SK-N-SH treated with all-trans-retinoic acid at 6 μM for 48 hours (cell line): ENCODE measurements around the gene DYSF.

ENCODE experiments used
- ATAC-seq: fragments of 200-7000 bp; cut with Tn5 transposase; 3 replicates; pipeline ENCODE4 v1.9.1; 2020; ENCODE audit warnings: mild to moderate bottlenecking, moderate library complexity
- ARNTL ChIP-seq: fragments of 450-650 bp; formaldehyde crosslinking; IDR thresholded peaks from 2 replicates; pipeline ENCODE4 v1.5.0; 2020; ENCODE audit warnings: low read depth, mild to moderate bottlenecking, moderate library complexity, borderline replicate concordance
- BACH2 ChIP-seq: fragments of 250-450 bp; sonication (Bioruptor Pico); IDR thresholded peaks from 2 replicates; pipeline ENCODE4 v1.9.0; 2021; ENCODE audit warnings: mild to moderate bottlenecking, borderline replicate concordance
- CSDC2 ChIP-seq: fragments of 250-450 bp; sonication (Bioruptor Pico); IDR thresholded peaks from 2 replicates; pipeline ENCODE4 v1.5.0; 2020; ENCODE audit warnings: mild to moderate bottlenecking, moderate library complexity
- GLIS3 ChIP-seq: fragments of 250-450 bp; sonication (Bioruptor Pico); IDR thresholded peaks from 2 replicates; pipeline ENCODE4 v1.5.0; 2020; ENCODE audit warnings: mild to moderate bottlenecking, moderate library complexity
- ISL1 ChIP-seq: fragments of 250-450 bp; sonication (Bioruptor Pico); IDR thresholded peaks from 2 replicates; pipeline ENCODE4 v2.1.2; 2022; ENCODE audit warnings: mild to moderate bottlenecking, moderate library complexity
- OSR1 ChIP-seq: fragments of 250-450 bp; sonication (Bioruptor Pico); IDR thresholded peaks from 2 replicates; pipeline ENCODE4 v1.8.0; 2022; ENCODE audit warnings: moderate library complexity, mild to moderate bottlenecking, inconsistent platforms
- PPARA ChIP-seq: fragments of 250-450 bp; sonication (Bioruptor Pico); IDR thresholded peaks from 2 replicates; pipeline ENCODE4 v1.5.0; 2020; ENCODE audit warnings: mild to moderate bottlenecking, borderline replicate concordance
- RARB ChIP-seq: fragments of 250-450 bp; sonication (Bioruptor Pico); IDR thresholded peaks from 2 replicates; pipeline ENCODE4 v1.8.0; 2021; ENCODE audit warnings: mild to moderate bottlenecking, moderate library complexity
- SNAI2 ChIP-seq: fragments of 250-450 bp; sonication (Bioruptor Pico); IDR thresholded peaks from 2 replicates; pipeline ENCODE4 v1.5.0; 2020; ENCODE audit warnings: mild to moderate bottlenecking, moderate library complexity
- TOX ChIP-seq: fragments of 250-450 bp; sonication (Bioruptor Pico); IDR thresholded peaks from 2 replicates; pipeline ENCODE4 v1.8.0; 2021; ENCODE audit warnings: mild to moderate bottlenecking, moderate library complexity, borderline replicate concordance
- ZFP30 ChIP-seq: fragments of 450-650 bp; formaldehyde crosslinking; IDR thresholded peaks from 2 replicates; pipeline ENCODE4 v1.5.0; 2022; ENCODE audit warnings: mild to moderate bottlenecking, moderate library complexity
- ZNF70 ChIP-seq: fragments of 450-650 bp; formaldehyde crosslinking; IDR thresholded peaks from 2 replicates; pipeline ENCODE4 v1.5.0; 2020; ENCODE audit warnings: mild to moderate bottlenecking, moderate library complexity
- ZNF8 ChIP-seq: fragments of 450-650 bp; formaldehyde crosslinking; IDR thresholded peaks from 2 replicates; pipeline ENCODE4 v1.5.0; 2020; ENCODE audit warnings: mild to moderate bottlenecking, moderate library complexity
- TF ChIP-seq, protein P1 (sequence below): fragments of 250-450 bp; sonication (Bioruptor Pico); IDR thresholded peaks from 2 replicates; pipeline ENCODE4 v1.5.1; 2021; ENCODE audit warnings: mild to moderate bottlenecking, moderate library complexity
- TF ChIP-seq, protein P2 (sequence below): fragments of 250-450 bp; sonication (Bioruptor Pico); IDR thresholded peaks from 2 replicates; pipeline ENCODE4 v1.5.0; 2020; ENCODE audit warnings: mild to moderate bottlenecking, moderate library complexity
- TF ChIP-seq, protein P3 (sequence below): fragments of 250-450 bp; sonication (Bioruptor Pico); IDR thresholded peaks from 2 replicates; pipeline ENCODE4 v1.8.0; 2021; ENCODE audit warnings: low read depth, mild to moderate bottlenecking, moderate library complexity, borderline replicate concordance
- TF ChIP-seq, protein P4 (sequence below): fragments of 250-450 bp; sonication (Bioruptor Pico); IDR thresholded peaks from 2 replicates; pipeline ENCODE4 v1.5.1; 2020; ENCODE audit warnings: low read depth, mild to moderate bottlenecking, moderate library complexity
- TF ChIP-seq, protein P5 (sequence below): fragments of 250-450 bp; sonication (Bioruptor Pico); IDR thresholded peaks from 2 replicates; pipeline ENCODE4 v1.8.0; 2020; ENCODE audit warnings: mild to moderate bottlenecking, moderate library complexity, borderline replicate concordance

The DYSF gene

DNA sequence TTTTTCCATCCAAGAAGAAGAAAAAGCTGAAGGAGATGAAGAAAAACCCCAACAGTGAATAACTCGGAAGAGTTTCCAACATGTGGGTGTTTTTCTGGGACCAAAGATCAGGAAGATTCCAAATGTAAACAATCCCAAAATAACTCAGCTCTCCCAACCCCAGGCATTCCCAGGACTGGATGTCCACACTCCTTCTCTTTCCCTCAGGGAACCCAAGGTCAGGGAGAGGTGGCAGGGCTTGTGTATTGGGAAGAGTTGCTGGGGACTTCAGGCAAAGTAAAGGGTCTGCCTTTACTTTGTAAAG is 268.0 kb downstream of the DYSF start:
- no peak for TF ChIP-seq RARB (CRISPR knock-in tag)
- TF ChIP-seq, protein P1, sequence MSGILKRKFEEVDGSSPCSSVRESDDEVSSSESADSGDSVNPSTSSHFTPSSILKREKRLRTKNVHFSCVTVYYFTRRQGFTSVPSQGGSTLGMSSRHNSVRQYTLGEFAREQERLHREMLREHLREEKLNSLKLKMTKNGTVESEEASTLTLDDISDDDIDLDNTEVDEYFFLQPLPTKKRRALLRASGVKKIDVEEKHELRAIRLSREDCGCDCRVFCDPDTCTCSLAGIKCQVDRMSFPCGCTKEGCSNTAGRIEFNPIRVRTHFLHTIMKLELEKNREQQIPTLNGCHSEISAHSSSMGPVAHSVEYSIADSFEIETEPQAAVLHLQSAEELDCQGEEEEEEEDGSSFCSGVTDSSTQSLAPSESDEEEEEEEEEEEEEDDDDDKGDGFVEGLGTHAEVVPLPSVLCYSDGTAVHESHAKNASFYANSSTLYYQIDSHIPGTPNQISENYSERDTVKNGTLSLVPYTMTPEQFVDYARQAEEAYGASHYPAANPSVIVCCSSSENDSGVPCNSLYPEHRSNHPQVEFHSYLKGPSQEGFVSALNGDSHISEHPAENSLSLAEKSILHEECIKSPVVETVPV, result no peak
- TF ChIP-seq SNAI2 (CRISPR knock-in tag), result no peak
- TF ChIP-seq ZNF70 (CRISPR knock-in tag), result no peak
- no peak for TF ChIP-seq TOX (CRISPR knock-in tag)
- TF ChIP-seq, protein P2, sequence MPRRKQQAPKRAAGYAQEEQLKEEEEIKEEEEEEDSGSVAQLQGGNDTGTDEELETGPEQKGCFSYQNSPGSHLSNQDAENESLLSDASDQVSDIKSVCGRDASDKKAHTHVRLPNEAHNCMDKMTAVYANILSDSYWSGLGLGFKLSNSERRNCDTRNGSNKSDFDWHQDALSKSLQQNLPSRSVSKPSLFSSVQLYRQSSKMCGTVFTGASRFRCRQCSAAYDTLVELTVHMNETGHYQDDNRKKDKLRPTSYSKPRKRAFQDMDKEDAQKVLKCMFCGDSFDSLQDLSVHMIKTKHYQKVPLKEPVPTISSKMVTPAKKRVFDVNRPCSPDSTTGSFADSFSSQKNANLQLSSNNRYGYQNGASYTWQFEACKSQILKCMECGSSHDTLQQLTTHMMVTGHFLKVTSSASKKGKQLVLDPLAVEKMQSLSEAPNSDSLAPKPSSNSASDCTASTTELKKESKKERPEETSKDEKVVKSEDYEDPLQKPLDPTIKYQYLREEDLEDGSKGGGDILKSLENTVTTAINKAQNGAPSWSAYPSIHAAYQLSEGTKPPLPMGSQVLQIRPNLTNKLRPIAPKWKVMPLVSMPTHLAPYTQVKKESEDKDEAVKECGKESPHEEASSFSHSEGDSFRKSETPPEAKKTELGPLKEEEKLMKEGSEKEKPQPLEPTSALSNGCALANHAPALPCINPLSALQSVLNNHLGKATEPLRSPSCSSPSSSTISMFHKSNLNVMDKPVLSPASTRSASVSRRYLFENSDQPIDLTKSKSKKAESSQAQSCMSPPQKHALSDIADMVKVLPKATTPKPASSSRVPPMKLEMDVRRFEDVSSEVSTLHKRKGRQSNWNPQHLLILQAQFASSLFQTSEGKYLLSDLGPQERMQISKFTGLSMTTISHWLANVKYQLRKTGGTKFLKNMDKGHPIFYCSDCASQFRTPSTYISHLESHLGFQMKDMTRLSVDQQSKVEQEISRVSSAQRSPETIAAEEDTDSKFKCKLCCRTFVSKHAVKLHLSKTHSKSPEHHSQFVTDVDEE (CRISPR knock-in tag), result no peak
- TF ChIP-seq ARNTL, result no peak
- TF ChIP-seq GLIS3 (CRISPR knock-in tag), result no peak
- TF ChIP-seq, protein P3, sequence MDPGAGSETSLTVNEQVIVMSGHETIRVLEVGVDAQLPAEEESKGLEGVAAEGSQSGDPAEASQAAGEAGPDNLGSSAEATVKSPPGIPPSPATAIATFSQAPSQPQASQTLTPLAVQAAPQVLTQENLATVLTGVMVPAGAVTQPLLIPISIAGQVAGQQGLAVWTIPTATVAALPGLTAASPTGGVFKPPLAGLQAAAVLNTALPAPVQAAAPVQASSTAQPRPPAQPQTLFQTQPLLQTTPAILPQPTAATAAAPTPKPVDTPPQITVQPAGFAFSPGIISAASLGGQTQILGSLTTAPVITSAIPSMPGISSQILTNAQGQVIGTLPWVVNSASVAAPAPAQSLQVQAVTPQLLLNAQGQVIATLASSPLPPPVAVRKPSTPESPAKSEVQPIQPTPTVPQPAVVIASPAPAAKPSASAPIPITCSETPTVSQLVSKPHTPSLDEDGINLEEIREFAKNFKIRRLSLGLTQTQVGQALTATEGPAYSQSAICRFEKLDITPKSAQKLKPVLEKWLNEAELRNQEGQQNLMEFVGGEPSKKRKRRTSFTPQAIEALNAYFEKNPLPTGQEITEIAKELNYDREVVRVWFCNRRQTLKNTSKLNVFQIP (CRISPR knock-in tag), result no peak
- no peak for TF ChIP-seq ZNF8
- no peak for TF ChIP-seq CSDC2 (CRISPR knock-in tag)
- no peak for TF ChIP-seq ISL1
- no peak for TF ChIP-seq ZFP30 (CRISPR knock-in tag)
- TF ChIP-seq, protein P4, sequence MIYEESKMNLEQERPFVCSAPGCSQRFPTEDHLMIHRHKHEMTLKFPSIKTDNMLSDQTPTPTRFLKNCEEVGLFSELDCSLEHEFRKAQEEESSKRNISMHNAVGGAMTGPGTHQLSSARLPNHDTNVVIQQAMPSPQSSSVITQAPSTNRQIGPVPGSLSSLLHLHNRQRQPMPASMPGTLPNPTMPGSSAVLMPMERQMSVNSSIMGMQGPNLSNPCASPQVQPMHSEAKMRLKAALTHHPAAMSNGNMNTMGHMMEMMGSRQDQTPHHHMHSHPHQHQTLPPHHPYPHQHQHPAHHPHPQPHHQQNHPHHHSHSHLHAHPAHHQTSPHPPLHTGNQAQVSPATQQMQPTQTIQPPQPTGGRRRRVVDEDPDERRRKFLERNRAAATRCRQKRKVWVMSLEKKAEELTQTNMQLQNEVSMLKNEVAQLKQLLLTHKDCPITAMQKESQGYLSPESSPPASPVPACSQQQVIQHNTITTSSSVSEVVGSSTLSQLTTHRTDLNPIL (CRISPR knock-in tag), result no peak
- no peak for TF ChIP-seq PPARA (CRISPR knock-in tag)
- no peak for ATAC-seq

DNA sequence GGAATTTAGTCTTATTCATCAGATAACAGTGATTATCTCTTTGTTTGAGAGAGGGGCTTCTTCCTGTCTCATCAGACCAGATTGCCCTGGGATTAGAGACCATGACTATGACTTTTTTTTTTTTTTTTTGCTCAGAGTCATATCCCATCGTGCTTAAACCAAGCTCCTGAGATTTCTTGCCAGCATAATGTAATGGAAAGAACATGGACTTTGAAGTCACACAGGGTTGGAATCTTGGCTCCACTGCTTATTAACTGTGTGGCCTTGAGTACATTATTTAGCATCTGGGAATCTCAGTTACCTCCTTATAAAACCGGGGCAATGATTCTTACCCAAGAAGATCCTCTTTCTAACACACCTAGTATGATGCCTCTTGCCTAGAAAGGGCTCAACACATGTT is 268.3 kb downstream of the DYSF start:
- TF ChIP-seq, protein P1, result no peak
- no peak for TF ChIP-seq OSR1
- TF ChIP-seq, protein P2 (CRISPR knock-in tag), result no peak
- ATAC-seq, result no peak

DNA sequence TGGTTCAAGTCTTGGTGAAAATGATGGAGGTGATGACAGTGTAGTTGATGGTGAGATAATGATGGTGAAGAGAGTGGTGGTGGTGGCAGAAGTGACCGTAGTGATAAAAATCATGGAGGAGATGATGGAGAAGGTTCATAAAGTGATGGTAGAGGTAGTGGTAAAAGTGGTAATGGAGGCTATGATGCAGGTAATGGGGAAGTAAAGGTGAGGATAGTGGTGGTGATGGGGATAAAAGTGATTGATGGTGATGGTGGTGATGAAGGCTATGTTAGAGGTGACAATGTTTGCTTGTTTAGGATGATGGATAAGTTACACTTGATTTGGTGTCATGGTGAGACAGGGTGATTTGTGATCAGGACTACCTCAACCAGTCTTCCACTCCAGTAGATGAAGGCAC is 268.9 kb downstream of the DYSF start:
- TF ChIP-seq, protein P5, sequence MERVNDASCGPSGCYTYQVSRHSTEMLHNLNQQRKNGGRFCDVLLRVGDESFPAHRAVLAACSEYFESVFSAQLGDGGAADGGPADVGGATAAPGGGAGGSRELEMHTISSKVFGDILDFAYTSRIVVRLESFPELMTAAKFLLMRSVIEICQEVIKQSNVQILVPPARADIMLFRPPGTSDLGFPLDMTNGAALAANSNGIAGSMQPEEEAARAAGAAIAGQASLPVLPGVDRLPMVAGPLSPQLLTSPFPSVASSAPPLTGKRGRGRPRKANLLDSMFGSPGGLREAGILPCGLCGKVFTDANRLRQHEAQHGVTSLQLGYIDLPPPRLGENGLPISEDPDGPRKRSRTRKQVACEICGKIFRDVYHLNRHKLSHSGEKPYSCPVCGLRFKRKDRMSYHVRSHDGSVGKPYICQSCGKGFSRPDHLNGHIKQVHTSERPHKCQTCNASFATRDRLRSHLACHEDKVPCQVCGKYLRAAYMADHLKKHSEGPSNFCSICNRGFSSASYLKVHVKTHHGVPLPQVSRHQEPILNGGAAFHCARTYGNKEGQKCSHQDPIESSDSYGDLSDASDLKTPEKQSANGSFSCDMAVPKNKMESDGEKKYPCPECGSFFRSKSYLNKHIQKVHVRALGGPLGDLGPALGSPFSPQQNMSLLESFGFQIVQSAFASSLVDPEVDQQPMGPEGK (CRISPR knock-in tag), result no peak
- TF ChIP-seq, protein P1, result no peak
- TF ChIP-seq TOX (CRISPR knock-in tag), result no peak
- TF ChIP-seq GLIS3 (CRISPR knock-in tag), result no peak
- TF ChIP-seq, protein P2 (CRISPR knock-in tag), result no peak
- no peak for TF ChIP-seq BACH2 (CRISPR knock-in tag)
- ATAC-seq, result no peak
